ENCODE measurements around the gene CACNA2D1. TPM values are rescaled to one million over a fixed set of nuclear protein-coding genes. Genes with fewer than 3 reads are reported as not detected.

CACNA2D1 gene
- total RNA-seq, 4 donors from 2014 or later, result 17.7 to 22.0 (median 18.4) TPM

- 83 to 92% methylated on average over 2 of the region's 2 CpGs for WGBS, 2 donors
- DNase-seq (ENCODE audit: low spot score in 2 of 2), result no peak
- no peak overlapping the region for H3K4me3 ChIP-seq
- no peaks in the 10 kb centered on the region for H3K9me3 ChIP-seq
- H3K4me1 ChIP-seq, result no peaks in the 10 kb centered on the region
- TF ChIP-seq CTCF (IDR thresholded peaks at IDR 0.05) (no peak), POLR2A (IDR thresholded peaks at IDR 0.05) (no peak), EP300 (IDR thresholded peaks at IDR 0.05) (no peak)
- H3K27me3 ChIP-seq, result no peaks in the 10 kb centered on the region
- H3K27ac ChIP-seq, result no peak overlapping the region
- H3K36me3 ChIP-seq, result peaks cover 0 to 3% (median 0%) of the 10 kb centered on the region in 3 donors
Observed at GRCh38 chr7:81973117-81973516, 470.5 kb downstream of the CACNA2D1 start.

- no peak overlapping the region for H3K4me3 ChIP-seq
- DNase-seq (ENCODE audit: low spot score in 2 of 2), result no peak
- WGBS, 2 donors, result 59 to 61% methylated on average over 2 of the region's 2 CpGs
- H3K9me3 ChIP-seq, result no peaks in the 10 kb centered on the region
- H3K36me3 ChIP-seq, result no peaks in the 10 kb centered on the region
- H3K27me3 ChIP-seq, result no peaks in the 10 kb centered on the region
- no peak overlapping the region for H3K27ac ChIP-seq
- TF ChIP-seq POLR2A (IDR thresholded peaks at IDR 0.05) (no peak), EP300 (IDR thresholded peaks at IDR 0.05) (no peak), CTCF (IDR thresholded peaks at IDR 0.05) (no peak)
- H3K4me1 ChIP-seq, result peaks cover 0 to 6% (median 0%) of the 10 kb centered on the region in 4 donors
Observed at GRCh38 chr7:81960026-81960425, 483.6 kb downstream of the CACNA2D1 start.

- no peak overlapping the region for H3K4me3 ChIP-seq
- peaks cover 0 to 6% (median 0%) of the 10 kb centered on the region in 4 donors for H3K4me1 ChIP-seq
- no peaks in the 10 kb centered on the region for H3K36me3 ChIP-seq
- TF ChIP-seq POLR2A (IDR thresholded peaks at IDR 0.05) (no peak), CTCF (IDR thresholded peaks at IDR 0.05) (no peak), EP300 (IDR thresholded peaks at IDR 0.05) (no peak)
- no peak overlapping the region for H3K27ac ChIP-seq
- WGBS, 2 donors, result 81 to 84% methylated on average over 4 of the region's 4 CpGs
- no peaks in the 10 kb centered on the region for H3K27me3 ChIP-seq
- no peaks in the 10 kb centered on the region for H3K9me3 ChIP-seq
- DNase-seq (ENCODE audit: low spot score in 2 of 2), result no peak
Observed at GRCh38 chr7:81957517-81957916, 486.1 kb downstream of the CACNA2D1 start.

GRCh38 chr7:81956520-81956919, 487.1 kb downstream of the CACNA2D1 start:
- no peak for TF ChIP-seq EP300 (IDR thresholded peaks at IDR 0.05)
- no peak for TF ChIP-seq POLR2A (IDR thresholded peaks at IDR 0.05)
- TF ChIP-seq CTCF (IDR thresholded peaks at IDR 0.05), result peak in 4 of 5 experiments; percentile 22 to 51 (median 40)
- WGBS, 2 donors, result 31 to 39% methylated on average over 4 of the region's 4 CpGs
- Histone ChIP-seq H3K36me3 (no peaks in the 10 kb centered on the region), H3K4me1 (peaks cover 0 to 6% (median 0%) of the 10 kb centered on the region in 4 donors), H3K4me3 (no peak overlapping the region), H3K9me3 (no peaks in the 10 kb centered on the region), H3K27me3 (no peaks in the 10 kb centered on the region), H3K27ac (no peak overlapping the region)
- peak in 1 of 2 donors; percentile 20 for DNase-seq (ENCODE audit: low spot score in 2 of 2)

GRCh38 chr7:81949306-81949705, 494.3 kb downstream of the CACNA2D1 start:
- Histone ChIP-seq H3K9me3 (no peaks in the 10 kb centered on the region), H3K27me3 (no peaks in the 10 kb centered on the region), H3K36me3 (no peaks in the 10 kb centered on the region), H3K4me3 (no peak overlapping the region), H3K4me1 (no peaks in the 10 kb centered on the region), H3K27ac (no peak overlapping the region)
- TF ChIP-seq CTCF (IDR thresholded peaks at IDR 0.05), result no peak
- TF ChIP-seq EP300 (IDR thresholded peaks at IDR 0.05), result no peak
- TF ChIP-seq POLR2A (IDR thresholded peaks at IDR 0.05), result no peak
- DNase-seq (ENCODE audit: low spot score in 2 of 2), result no peak
